VCaP (cell line): Measurements from ENCODE around the gene RGMB.

Experiments used
- H3K27ac ChIP-seq: fragments of 450-650 bp; 2 replicates; pipeline ENCODE4 v1.5.1; 2017
- CTCF ChIP-seq: fragments of 450-650 bp; conservative IDR thresholded peaks from 2 replicates; pipeline ENCODE4 v1.5.1; 2017; ENCODE audit warnings: mild to moderate bottlenecking, moderate library complexity

RGMB gene

GRCh38 chr5:98798847-98799246, 25.4 kb downstream of the RGMB start:
- no peak overlapping the region for H3K27ac ChIP-seq
- TF ChIP-seq CTCF = no peak

GRCh38 chr5:98804066-98804465, 30.6 kb downstream of the RGMB start:
- TF ChIP-seq CTCF = no peak
- H3K27ac ChIP-seq = no peak overlapping the region

DNA sequence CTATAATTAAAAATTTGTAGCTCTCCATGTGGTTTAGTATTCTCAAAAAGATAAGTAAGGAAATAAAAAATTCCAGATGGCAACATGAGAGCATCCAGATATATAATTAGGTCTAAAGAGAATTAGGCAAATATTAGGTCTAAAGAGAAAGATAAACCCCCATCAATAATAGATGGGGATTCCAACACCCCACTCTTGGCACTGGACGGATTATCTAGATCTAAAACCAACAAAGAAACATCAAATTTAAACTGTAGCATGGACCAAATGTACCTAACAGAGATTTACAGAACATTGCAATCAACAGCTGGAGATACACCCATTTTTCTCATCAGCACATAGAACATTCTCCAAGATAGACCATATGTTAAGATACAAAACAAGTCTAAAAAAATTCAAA, 31.6 kb downstream of the RGMB start:
- H3K27ac ChIP-seq = no peak overlapping the region
- no peak for TF ChIP-seq CTCF

DNA sequence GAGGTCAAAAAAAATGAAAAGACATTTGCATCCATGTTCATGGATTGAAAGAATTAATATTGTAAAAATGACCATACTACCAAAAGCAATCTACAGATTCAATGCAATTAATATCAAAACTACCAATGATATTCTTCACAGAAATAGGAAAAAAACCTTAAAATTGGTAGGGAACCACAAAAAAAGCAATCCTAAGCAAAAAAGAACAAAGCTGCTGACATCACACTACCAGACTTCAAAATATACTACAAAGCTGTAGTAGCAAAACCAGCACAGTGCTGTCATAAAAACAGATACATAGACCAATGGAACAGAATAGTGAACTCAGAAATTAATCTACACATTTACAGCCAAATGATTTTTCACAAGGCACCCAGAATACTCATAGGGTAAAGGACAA, 34.3 kb downstream of the RGMB start:
- no peak for TF ChIP-seq CTCF
- no peak overlapping the region for H3K27ac ChIP-seq

GRCh38 chr5:98810206-98810605, 36.7 kb downstream of the RGMB start:
- TF ChIP-seq CTCF = no peak
- no peak overlapping the region for H3K27ac ChIP-seq

DNA sequence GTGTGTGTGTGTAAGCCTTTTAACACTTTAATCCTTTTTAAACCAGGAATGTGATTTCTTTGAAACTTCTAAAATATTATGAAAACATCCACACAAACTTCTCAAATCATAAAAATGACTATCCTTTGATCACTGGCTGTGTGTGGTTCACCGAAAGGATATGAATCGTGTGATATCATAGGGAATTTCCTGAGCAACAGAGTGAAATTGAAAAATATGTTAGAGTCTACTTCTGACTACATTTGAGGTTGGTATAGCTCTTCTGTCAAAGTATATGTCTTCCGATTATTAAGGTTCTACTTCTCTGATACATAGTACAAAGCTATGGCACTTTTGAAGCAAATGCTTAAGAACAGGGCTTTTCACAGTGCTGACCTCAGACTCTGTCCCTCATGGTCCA, 40.3 kb downstream of the RGMB start:
- no peak overlapping the region for H3K27ac ChIP-seq
- no peak for TF ChIP-seq CTCF

DNA sequence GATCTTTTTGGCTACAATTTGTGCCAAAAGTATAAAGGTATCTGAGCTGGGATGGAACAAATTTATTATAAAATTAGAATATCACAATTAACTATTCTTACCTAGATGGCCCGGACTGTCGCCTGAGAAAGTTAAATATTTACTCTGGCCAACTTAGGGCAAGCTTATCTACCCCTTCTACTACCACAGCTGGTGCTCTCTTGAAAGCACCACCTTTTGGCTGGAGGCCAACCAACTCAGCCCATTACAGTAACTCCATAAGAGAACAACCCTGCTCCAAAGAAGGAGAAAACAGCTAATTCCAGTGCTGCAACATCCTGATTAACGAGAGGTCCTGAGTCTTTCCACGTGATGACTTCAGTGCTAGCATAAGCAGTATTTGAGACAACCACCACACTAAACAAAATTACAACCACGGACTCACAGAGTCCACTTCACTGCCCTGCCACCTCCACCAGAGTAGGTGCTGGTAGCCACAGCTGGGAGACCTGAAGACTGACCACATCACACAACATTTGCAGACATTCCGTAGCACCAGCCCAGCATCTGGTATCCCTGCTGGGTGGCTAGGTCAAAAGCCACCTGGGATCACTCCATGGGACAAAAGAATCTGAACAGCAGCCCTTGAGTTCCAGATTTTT, 43.2 kb downstream of the RGMB start:
- no peak overlapping the region for H3K27ac ChIP-seq
- TF ChIP-seq CTCF = no peak
